ENCODE results near the gene ACVR2A. TPM values are rescaled to one million over a fixed set of nuclear protein-coding genes. Genes with fewer than 3 reads are reported as not detected.

Gene ACVR2A
- total RNA-seq, 1 donor from 2014 or later, result 22.6 TPM

- no peak overlapping the region for H3K27ac ChIP-seq (ENCODE audit: low read depth, low read length)
Measured at GRCh38 chr2:147829106-147829505, 15.7 kb upstream of the ACVR2A start.

GRCh38 chr2:147836099-147836498 is 8.7 kb upstream of the ACVR2A start:
- DNase-seq (ENCODE audit: low read depth) (no peak), FAIRE-seq (no peak)
- no peaks in the 10 kb centered on the region for H3K27me3 ChIP-seq (ENCODE audit: insufficient read depth, low read length)
- TF ChIP-seq EZH2 (IDR thresholded peaks at IDR 0.05; ENCODE audit: insufficient read depth, low read length), result no peak
- TF ChIP-seq CTCF (IDR thresholded peaks at IDR 0.05; ENCODE audit: insufficient read depth, low read depth, low read length), result no peak
- H3K4me3 ChIP-seq (ENCODE audit: insufficient read depth, low read depth, low read length), result no peak overlapping the region
- no peaks in the 10 kb centered on the region for H4K20me1 ChIP-seq (ENCODE audit: insufficient read depth, low read length)
- no peak overlapping the region for H3K4me2 ChIP-seq (ENCODE audit: low read length)
- no peaks in the 10 kb centered on the region for H3K79me2 ChIP-seq (ENCODE audit: insufficient read depth, low read length)
- no peak overlapping the region for H3K4me3 Mint-ChIP-seq (ENCODE audit: unreplicated experiment)
- H3K27me3 Mint-ChIP-seq (ENCODE audit: low read depth, unreplicated experiment), result no peaks in the 10 kb centered on the region
- H2AFZ ChIP-seq (ENCODE audit: low read depth, low read length), result no peak overlapping the region
- H3K4me1 Mint-ChIP-seq (ENCODE audit: low read depth, unreplicated experiment), result no peaks in the 10 kb centered on the region
- no peaks in the 10 kb centered on the region for H3K9me3 ChIP-seq (ENCODE audit: insufficient read depth, low read depth, low read length)
- no peaks in the 10 kb centered on the region for H3K9me3 Mint-ChIP-seq (ENCODE audit: unreplicated experiment)
- H3K27ac Mint-ChIP-seq (ENCODE audit: unreplicated experiment), result no peak overlapping the region
- no peaks in the 10 kb centered on the region for H3K36me3 Mint-ChIP-seq (ENCODE audit: low read depth, unreplicated experiment)
- no peaks in the 10 kb centered on the region for H3K36me3 ChIP-seq (ENCODE audit: insufficient read depth, low read length)
- no peak overlapping the region for H3K27ac ChIP-seq (ENCODE audit: low read depth, low read length)
- H3K4me1 ChIP-seq (ENCODE audit: insufficient read depth, low read length), result no peaks in the 10 kb centered on the region
- H3K9ac ChIP-seq (ENCODE audit: low read length), result no peak overlapping the region

More at GRCh38 chr2:147829106-147829505, 15.7 kb upstream of the ACVR2A start:
- FAIRE-seq (no peak), DNase-seq (ENCODE audit: low read depth) (peak; percentile 72)
- peak overlapping the region; percentile 55 for H3K27ac Mint-ChIP-seq (ENCODE audit: unreplicated experiment)
- TF ChIP-seq EZH2 (IDR thresholded peaks at IDR 0.05; ENCODE audit: insufficient read depth, low read length) (no peak), CTCF (IDR thresholded peaks at IDR 0.05; ENCODE audit: insufficient read depth, low read depth, low read length) (no peak)
- no peak overlapping the region for H3K4me2 ChIP-seq (ENCODE audit: low read length)
- no peak overlapping the region for H3K4me3 Mint-ChIP-seq (ENCODE audit: unreplicated experiment)
- no peaks in the 10 kb centered on the region for H3K27me3 ChIP-seq (ENCODE audit: insufficient read depth, low read length)
- H3K36me3 ChIP-seq (ENCODE audit: insufficient read depth, low read length), result no peaks in the 10 kb centered on the region
- H3K4me1 Mint-ChIP-seq (ENCODE audit: low read depth, unreplicated experiment), result peaks cover 6% of the 10 kb centered on the region
- no peaks in the 10 kb centered on the region for H3K27me3 Mint-ChIP-seq (ENCODE audit: low read depth, unreplicated experiment)
- H3K9ac ChIP-seq (ENCODE audit: low read length), result no peak overlapping the region
- H3K9me3 Mint-ChIP-seq (ENCODE audit: unreplicated experiment), result peaks cover 3% of the 10 kb centered on the region
- H2AFZ ChIP-seq (ENCODE audit: low read depth, low read length), result no peak overlapping the region
- H3K36me3 Mint-ChIP-seq (ENCODE audit: low read depth, unreplicated experiment), result no peaks in the 10 kb centered on the region
- peaks cover 3% of the 10 kb centered on the region for H3K4me1 ChIP-seq (ENCODE audit: insufficient read depth, low read length)
- H4K20me1 ChIP-seq (ENCODE audit: insufficient read depth, low read length), result no peaks in the 10 kb centered on the region
- no peaks in the 10 kb centered on the region for H3K79me2 ChIP-seq (ENCODE audit: insufficient read depth, low read length)
- no peaks in the 10 kb centered on the region for H3K9me3 ChIP-seq (ENCODE audit: insufficient read depth, low read depth, low read length)
- no peak overlapping the region for H3K4me3 ChIP-seq (ENCODE audit: insufficient read depth, low read depth, low read length)

GRCh38 chr2:147843391-147843863 is 1.4 kb upstream of the ACVR2A start:
- H3K36me3 ChIP-seq (ENCODE audit: insufficient read depth, low read length), result no peaks in the 10 kb centered on the region
- peak overlapping the region; percentile 95 for H3K9ac ChIP-seq (ENCODE audit: low read length)
- Mint-ChIP-seq H3K27me3 (ENCODE audit: low read depth, unreplicated experiment) (no peaks in the 10 kb centered on the region), H3K36me3 (ENCODE audit: low read depth, unreplicated experiment) (no peaks in the 10 kb centered on the region), H3K27ac (ENCODE audit: unreplicated experiment) (peak overlapping the region; percentile 87), H3K9me3 (ENCODE audit: unreplicated experiment) (no peaks in the 10 kb centered on the region), H3K4me3 (ENCODE audit: unreplicated experiment) (peak overlapping the region; percentile 96), H3K4me1 (ENCODE audit: low read depth, unreplicated experiment) (peaks cover 17% of the 10 kb centered on the region)
- FAIRE-seq (no peak), DNase-seq (ENCODE audit: low read depth) (no peak)
- peaks cover 31% of the 10 kb centered on the region for H4K20me1 ChIP-seq (ENCODE audit: insufficient read depth, low read length)
- no peak for TF ChIP-seq EZH2 (IDR thresholded peaks at IDR 0.05; ENCODE audit: insufficient read depth, low read length)
- no peak for TF ChIP-seq CTCF (IDR thresholded peaks at IDR 0.05; ENCODE audit: insufficient read depth, low read depth, low read length)
- H3K27me3 ChIP-seq (ENCODE audit: insufficient read depth, low read length), result no peaks in the 10 kb centered on the region
- H2AFZ ChIP-seq (ENCODE audit: low read depth, low read length), result peak overlapping the region; percentile 86
- peaks cover 32% of the 10 kb centered on the region for H3K79me2 ChIP-seq (ENCODE audit: insufficient read depth, low read length)
- H3K27ac ChIP-seq (ENCODE audit: low read depth, low read length), result peak overlapping the region; percentile 92
- peaks cover 8% of the 10 kb centered on the region for H3K4me1 ChIP-seq (ENCODE audit: insufficient read depth, low read length)
- peak overlapping the region; percentile 92 for H3K4me2 ChIP-seq (ENCODE audit: low read length)
- H3K9me3 ChIP-seq (ENCODE audit: insufficient read depth, low read depth, low read length), result no peaks in the 10 kb centered on the region
- peak overlapping the region; percentile 92 for H3K4me3 ChIP-seq (ENCODE audit: insufficient read depth, low read depth, low read length)

Data from astrocyte (in vitro differentiated cells and primary cell).